HepG2 (cell line): ENCODE measurements around the gene MPC1.

Source experiments
- EP300 ChIP-seq, 3 experiments: sonication (generic) in 1 of 3; formaldehyde crosslinking in 1 of 3; IDR thresholded peaks; 2 replicates each; pipeline versions ENCODE4 v1.5.1 to v1.6.1; 2011 to 2020; ENCODE audit warnings: low read depth in 2 of 3, low read length in 2 of 3, borderline replicate concordance in 1 of 3, improper control_type of control experiment in 1 of 3, mild to moderate bottlenecking in 1 of 3, missing genetic modification reagents in 1 of 3, moderate library complexity in 1 of 3
- POLR2G ChIP-seq: fragments of 200-400 bp; formaldehyde crosslinking; IDR thresholded peaks from 2 replicates; pipeline ENCODE4 v1.6.1; 2018; ENCODE audit warnings: mild to moderate bottlenecking, low read depth, low read length, moderate library complexity
- PRPF4 ChIP-seq: fragments of 200-400 bp; formaldehyde crosslinking; IDR thresholded peaks from 2 replicates; pipeline ENCODE4 v1.6.1; 2016; ENCODE audit warnings: low read length, low read depth; ENCODE audit not compliant: poor library complexity, severe bottlenecking
- SRF ChIP-seq: IDR thresholded peaks from 2 replicates; pipeline ENCODE4 v1.6.1; 2011; ENCODE audit warnings: mild to moderate bottlenecking, low read depth, low read length, moderate library complexity
- TBL1XR1 ChIP-seq: fragments of 150-350 bp; IDR thresholded peaks from 2 replicates; pipeline ENCODE4 v1.6.1; 2014; ENCODE audit warnings: borderline replicate concordance, low read length; ENCODE audit not compliant: partially characterized antibody

- TF ChIP-seq SRF = no peak
- no peak for TF ChIP-seq EP300 (IDR thresholded peaks at IDR 0.05; ENCODE audit: low read depth in 2 of 2, low read length in 2 of 2)
- TF ChIP-seq EP300 (CRISPR knock-in tag; IDR thresholded peaks at IDR 0.05; ENCODE audit: borderline replicate concordance) = no peak
- no peak for TF ChIP-seq PRPF4
- TF ChIP-seq TBL1XR1 = no peak
- no peak for TF ChIP-seq POLR2G
These were observed 29.8 kb downstream of the MPC1 start for GRCh38 chr6:166352923-166353322.
